Pancreas (tissue), 10 donors: ENCODE measurements around the gene POU4F1. TPM values are rescaled to one million over a fixed set of nuclear protein-coding genes. Genes with fewer than 3 reads are reported as not detected.

ENCODE experiments used
- ATAC-seq, 4 donors: fragments of 200-7000 bp; cut with Tn5 transposase; one replicate each; pipeline versions ENCODE4 v1.8.0 to v1.9.1; 2020; ENCODE audit warnings: mild to moderate bottlenecking in 4 of 4, moderate library complexity in 4 of 4
- DNase-seq, 6 donors: peaks; one replicate each; pipeline ENCODE4 v3.0.0-alpha.2; 2020
- FAIRE-seq: peaks from 2 replicates; lab custom pipeline; 2012; peaks lifted over from hg19 to GRCh38; lab: Jason Lieb, UNC
- H3K27ac ChIP-seq, 4 donors: fragments of 200-600 bp; sonication (generic); 1 replicate in 3 of 4; 2 replicates in 1 of 4; pipeline versions ENCODE4 v1.5.0 to v1.8.0; 2020
- H3K27me3 ChIP-seq, 4 donors: fragments of 200-600 bp; one replicate each; pipeline ENCODE4 v1.8.0; 2021
- H3K36me3 ChIP-seq, 3 donors: fragments of 200-600 bp; sonication (generic) in 1 of 3; one replicate each; pipeline versions ENCODE4 v1.5.0 to v1.8.0; 2020 to 2021
- H3K4me1 ChIP-seq, 3 donors: fragments of 200-600 bp; one replicate each; pipeline ENCODE4 v1.8.0; 2021
- H3K4me3 ChIP-seq, 4 donors: fragments of 200-600 bp; sonication (generic) in 2 of 4; one replicate each; pipeline versions ENCODE4 v1.5.0 to v1.8.0; 2020 to 2021
- H3K9me3 ChIP-seq, 4 donors: fragments of 200-600 bp; one replicate each; pipeline ENCODE4 v1.8.0; 2021
- CTCF ChIP-seq, 4 donors: fragments of 200-600 bp; sonication (generic) in 3 of 4; IDR thresholded peaks; one replicate each; pipeline versions ENCODE4 v1.5.0 to v1.8.0; 2021; ENCODE audit warnings: antibody characterized with exemption in 4 of 4
- WGBS, 2 donors: extraction: QIAGEN DNeasy Blood & Tissue Kit; methylation state at CpG; one replicate each; pipeline ENCODE4 v1.1.7; 2013; 5-methylcytosine and 5-hydroxymethylcytosine counted together
- intact Hi-C, 3 donors: fragments of 100-400 bp; cut with DNase I; formaldehyde crosslinking; loops; one replicate each; pipeline versions ENCODE4 v1.11.1 to v1.14.2; 2022
- polyA plus RNA-seq, 2 donors: library from polyadenylated mRNA; stranded (reverse); fragments of 200-250 nt; gene quantifications; one replicate each; pipeline ENCODE4 v1.2.3, GENCODE V29; 2013
- total RNA-seq, 6 donors: library from RNA; stranded (reverse); fragmentation: NEBNext Ultra II Directional in 4 of 6; extraction: Animal tissue kit (Norgen Biotek cat#: 25700) in 4 of 6; gene quantifications; one replicate each; pipeline versions ENCODE4 v1.2.1 to v1.2.4, GENCODE V29; 2021 to 2023
- donor health status: healthy with polysubstance abuse.
- donor health status: DM: no; HTN: no; CAD: no; lungs with moderate emphysema.
- donor health status: DM: no; HTN: no; CAD: no.
- donor health status: control.
- donor health status: control.
- donor health status: Bipolar disorder and iron deficiency.
- donor health status: DM: yes; HTN: yes; CAD: no.
- donor health status: DM: no; HTN: no; CAD: no.
- donor health status: DM: no; HTN: no; CAD: no.
- donor health status: DM: yes; HTN: yes; CAD: no.

Gene POU4F1
- total and polyA plus RNA-seq, 8 donors = 0.02 to 0.06 (median 0.04) TPM; not detected in 5

- ATAC-seq = no peak
- WGBS, 2 donors = 94 to 100% methylated on average over 2 of the region's 2 CpGs
- TF ChIP-seq CTCF (IDR thresholded peaks at IDR 0.05) = no peak
- Histone ChIP-seq H3K27ac (no peak overlapping the region), H3K4me3 (no peak overlapping the region), H3K9me3 (no peaks in the 10 kb centered on the region), H3K27me3 (no peaks in the 10 kb centered on the region), H3K4me1 (no peaks in the 10 kb centered on the region), H3K36me3 (no peaks in the 10 kb centered on the region)
- DNase-seq = no peak
- intact Hi-C loops = no loop called here
- FAIRE-seq = no peak
These were observed 22.0 kb upstream of the POU4F1 start for GRCh38 chr13:78625384-78625783.

GRCh38 chr13:78623132-78623531 is 19.8 kb upstream of the POU4F1 start:
- no peak for TF ChIP-seq CTCF (IDR thresholded peaks at IDR 0.05)
- no peaks in the 10 kb centered on the region for H3K36me3 ChIP-seq
- H3K9me3 ChIP-seq = no peaks in the 10 kb centered on the region
- H3K4me1 ChIP-seq = no peaks in the 10 kb centered on the region
- H3K27ac ChIP-seq = no peak overlapping the region
- DNase-seq (no peak), FAIRE-seq (no peak), ATAC-seq (no peak)
- no peak overlapping the region for H3K4me3 ChIP-seq
- intact Hi-C loops = no loop called here
- no peaks in the 10 kb centered on the region for H3K27me3 ChIP-seq
- 97 to 99% methylated on average over 3 of the region's 3 CpGs for WGBS, 2 donors

GRCh38 chr13:78620936-78621470 is 17.7 kb upstream of the POU4F1 start:
- Histone ChIP-seq H3K9me3 (no peaks in the 10 kb centered on the region), H3K27ac (no peak overlapping the region), H3K4me1 (no peaks in the 10 kb centered on the region), H3K36me3 (peaks cover 0 to 8% (median 3%) of the 10 kb centered on the region in 3 donors), H3K27me3 (no peaks in the 10 kb centered on the region), H3K4me3 (no peak overlapping the region)
- FAIRE-seq = no peak
- DNase-seq = no peak
- no peak for TF ChIP-seq CTCF (IDR thresholded peaks at IDR 0.05)
- intact Hi-C loops = no loop called here
- no peak for ATAC-seq
- WGBS, 2 donors = 84% methylated on average over 2 of the region's 2 CpGs

GRCh38 chr13:78618411-78618810 is 15.1 kb upstream of the POU4F1 start:
- intact Hi-C loops = no loop called here
- no peak for TF ChIP-seq CTCF (IDR thresholded peaks at IDR 0.05)
- Histone ChIP-seq H3K27me3 (no peaks in the 10 kb centered on the region), H3K4me3 (no peak overlapping the region), H3K4me1 (no peaks in the 10 kb centered on the region), H3K36me3 (peaks cover 0 to 15% (median 3%) of the 10 kb centered on the region in 3 donors), H3K9me3 (no peaks in the 10 kb centered on the region), H3K27ac (no peak overlapping the region)
- ATAC-seq (no peak), DNase-seq (no peak), FAIRE-seq (no peak)
- 97 to 100% methylated on average over 1 of the region's 1 CpG for WGBS, 2 donors

GRCh38 chr13:78611040-78611439 is 7.7 kb upstream of the POU4F1 start:
- intact Hi-C loops = no loop called here
- H3K27me3 ChIP-seq = peaks cover 0 to 14% (median 2%) of the 10 kb centered on the region in 4 donors
- WGBS, 2 donors = 61 to 68% methylated on average over 3 of the region's 3 CpGs
- no peak overlapping the region for H3K4me3 ChIP-seq
- no peak for ATAC-seq
- no peak for FAIRE-seq
- TF ChIP-seq CTCF (IDR thresholded peaks at IDR 0.05) = no peak
- H3K27ac ChIP-seq = no peak overlapping the region
- peaks cover 0 to 7% (median 0%) of the 10 kb centered on the region in 3 donors for H3K36me3 ChIP-seq
- no peaks in the 10 kb centered on the region for H3K9me3 ChIP-seq
- no peak for DNase-seq
- peaks cover 0 to 5% (median 4%) of the 10 kb centered on the region in 3 donors for H3K4me1 ChIP-seq
